Suppressor macrophage treated with lipopolysaccharide for 4 hours (primary cell): ENCODE data around the gene DDC.

ENCODE experiments used
- DNase-seq: peaks from one replicate; pipeline ENCODE4 v3.0.0-alpha.2; 2020

The DDC gene

DNA sequence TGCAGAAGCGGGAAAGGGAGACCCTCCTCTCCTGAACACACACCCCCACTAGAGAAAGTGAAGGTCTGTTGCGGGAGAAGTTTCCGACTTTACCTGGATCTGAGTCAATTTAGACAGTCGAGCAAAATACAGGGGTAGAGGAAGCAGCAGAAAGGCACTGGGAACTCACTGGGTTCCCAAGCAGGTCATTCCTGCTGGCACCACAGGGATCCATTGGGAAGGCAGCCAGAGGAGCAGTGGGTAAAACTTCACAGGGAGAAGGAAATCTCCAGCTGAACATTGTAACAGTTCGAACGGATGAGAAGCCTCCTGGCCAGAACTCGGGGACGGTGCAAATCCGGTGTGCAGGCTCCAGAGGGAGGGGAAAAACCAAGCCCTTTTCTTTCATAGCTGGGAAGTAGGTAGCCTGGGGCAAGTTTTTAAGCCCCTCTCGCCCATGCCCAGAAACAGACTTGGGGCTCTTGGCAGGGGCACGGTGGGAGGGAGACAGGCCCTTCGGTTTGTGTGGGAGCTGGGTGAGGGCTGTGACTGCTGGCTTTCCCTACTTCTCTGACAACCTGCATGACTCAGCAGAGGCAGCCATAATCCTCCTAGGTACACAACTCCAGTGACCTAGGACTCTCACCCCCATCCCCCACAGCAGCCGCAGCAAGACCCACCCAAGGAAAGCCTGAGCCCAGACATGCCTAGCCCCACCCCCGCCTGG, 51.9 kb downstream of the DDC start:
- DNase-seq: no peak

DNA sequence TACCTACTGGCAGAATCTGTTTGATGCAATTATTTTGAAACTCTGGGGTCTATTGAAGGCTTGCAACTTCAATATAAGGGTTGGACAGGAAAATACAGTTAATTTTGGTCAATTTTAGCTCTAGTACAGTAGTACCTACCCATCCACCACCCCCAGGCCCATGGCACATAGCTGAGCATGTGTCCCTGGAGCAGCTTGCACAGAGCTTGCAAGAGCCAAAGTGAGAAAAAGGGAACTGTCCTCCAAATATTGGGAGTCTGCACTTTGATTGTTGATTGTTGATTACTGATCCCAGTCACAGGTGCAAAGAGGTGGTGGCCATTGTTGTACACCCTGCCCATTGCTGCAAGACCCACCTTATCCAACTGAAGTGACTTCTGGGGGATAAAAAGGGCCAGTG, 52.8 kb downstream of the DDC start:
- no peak for DNase-seq

DNA sequence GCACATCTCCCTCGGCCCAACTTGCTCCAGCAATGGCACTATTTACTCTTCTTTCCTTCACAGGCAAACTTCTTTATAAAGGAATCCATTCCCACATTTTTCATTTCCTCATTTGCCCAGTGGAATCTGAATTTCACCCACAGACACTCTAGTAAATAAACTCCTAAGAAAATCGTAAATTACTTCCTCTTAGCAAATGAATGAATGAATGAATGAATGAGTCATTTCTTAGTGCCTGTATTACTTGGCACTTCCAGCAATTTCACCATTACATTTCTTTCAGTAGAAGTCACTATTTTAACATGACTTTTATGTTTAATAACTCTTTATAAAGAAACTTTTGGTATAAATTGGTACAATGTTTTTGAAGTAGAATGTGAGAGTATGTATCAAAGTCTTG, 55.7 kb downstream of the DDC start:
- DNase-seq: no peak

DNA sequence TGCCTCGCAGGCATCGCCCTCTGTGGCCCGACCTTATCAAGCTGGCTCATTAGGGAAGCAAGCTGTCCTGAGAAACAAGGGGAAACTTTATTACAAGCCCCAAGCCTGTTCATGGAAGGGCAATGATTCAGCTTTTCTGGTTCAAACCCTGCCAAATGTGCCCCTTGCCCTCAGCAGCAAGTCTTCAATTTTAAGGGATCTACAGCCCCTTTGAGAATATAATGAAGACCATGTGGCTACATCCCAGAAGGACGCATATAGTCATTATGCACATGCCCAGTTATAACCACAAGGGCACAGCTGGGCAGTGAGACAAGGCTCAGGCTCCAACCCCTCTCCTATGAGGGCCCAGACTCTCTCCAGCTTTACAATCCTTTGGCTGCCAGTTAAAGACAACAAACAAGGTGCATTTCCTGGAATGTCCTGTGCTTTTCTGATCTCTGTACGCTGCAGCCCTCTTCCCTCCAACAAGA, 56.7 kb downstream of the DDC start:
- no peak for DNase-seq

DNA sequence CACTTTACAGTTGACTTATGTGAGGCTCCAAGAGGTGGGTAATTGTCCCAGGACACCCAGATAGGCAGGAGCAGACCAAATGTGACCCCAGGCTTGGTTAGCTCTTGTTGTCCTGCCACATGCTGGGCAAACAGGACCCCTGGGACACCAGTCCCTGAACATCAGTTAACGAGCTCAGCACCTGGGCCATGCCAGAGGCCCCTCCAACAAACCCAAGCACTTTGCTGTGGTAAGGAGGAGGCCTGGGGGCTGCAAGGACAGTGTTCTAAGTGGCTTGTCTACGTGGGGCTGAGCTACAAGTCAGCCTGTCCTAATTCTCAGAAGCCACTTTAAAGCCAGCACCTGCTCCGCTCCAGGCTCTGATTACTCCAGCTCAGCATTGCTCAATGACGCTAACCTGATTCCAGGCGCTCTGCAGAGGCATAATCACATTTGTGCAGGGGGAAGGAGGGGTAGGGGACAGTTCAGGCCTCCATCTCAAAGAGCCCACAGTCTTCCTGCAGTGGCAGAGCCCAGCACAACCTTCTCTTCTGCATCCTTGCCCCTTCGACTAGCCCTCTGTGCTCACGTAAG, 57.2 kb downstream of the DDC start:
- DNase-seq: no peak

DNA sequence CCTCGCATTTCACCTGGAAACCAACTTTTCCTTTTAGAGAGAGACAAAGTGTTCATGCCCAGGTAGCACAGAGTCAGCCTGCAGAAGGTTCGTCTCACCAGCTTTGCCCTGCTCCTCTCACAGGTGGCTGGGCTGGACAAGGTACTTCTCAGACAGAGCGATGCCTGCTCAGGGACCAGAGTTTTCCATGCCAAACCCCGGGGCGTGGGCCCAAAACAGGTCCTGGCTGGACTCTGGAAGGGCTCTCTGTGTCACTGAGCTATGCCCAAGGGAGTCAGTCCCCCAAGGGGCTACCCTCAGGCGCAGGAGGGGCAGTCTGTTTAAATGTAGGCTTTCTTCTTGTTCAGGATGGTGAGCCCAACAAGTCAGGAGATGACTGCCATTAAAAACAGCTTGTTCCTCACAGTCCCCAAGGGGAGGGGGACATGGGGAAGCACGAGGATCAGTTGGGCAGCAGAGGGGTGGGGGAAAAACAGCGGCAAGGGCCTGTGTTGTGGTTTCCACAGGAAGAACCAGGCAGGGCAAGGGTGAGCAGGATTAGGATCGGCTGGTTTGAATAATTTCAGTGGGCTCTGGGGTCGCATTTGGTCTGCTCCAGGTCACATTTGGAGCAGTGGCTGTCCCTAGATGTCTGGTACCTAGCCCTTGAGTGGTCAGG, 59.5 kb downstream of the DDC start:
- no peak for DNase-seq

DNA sequence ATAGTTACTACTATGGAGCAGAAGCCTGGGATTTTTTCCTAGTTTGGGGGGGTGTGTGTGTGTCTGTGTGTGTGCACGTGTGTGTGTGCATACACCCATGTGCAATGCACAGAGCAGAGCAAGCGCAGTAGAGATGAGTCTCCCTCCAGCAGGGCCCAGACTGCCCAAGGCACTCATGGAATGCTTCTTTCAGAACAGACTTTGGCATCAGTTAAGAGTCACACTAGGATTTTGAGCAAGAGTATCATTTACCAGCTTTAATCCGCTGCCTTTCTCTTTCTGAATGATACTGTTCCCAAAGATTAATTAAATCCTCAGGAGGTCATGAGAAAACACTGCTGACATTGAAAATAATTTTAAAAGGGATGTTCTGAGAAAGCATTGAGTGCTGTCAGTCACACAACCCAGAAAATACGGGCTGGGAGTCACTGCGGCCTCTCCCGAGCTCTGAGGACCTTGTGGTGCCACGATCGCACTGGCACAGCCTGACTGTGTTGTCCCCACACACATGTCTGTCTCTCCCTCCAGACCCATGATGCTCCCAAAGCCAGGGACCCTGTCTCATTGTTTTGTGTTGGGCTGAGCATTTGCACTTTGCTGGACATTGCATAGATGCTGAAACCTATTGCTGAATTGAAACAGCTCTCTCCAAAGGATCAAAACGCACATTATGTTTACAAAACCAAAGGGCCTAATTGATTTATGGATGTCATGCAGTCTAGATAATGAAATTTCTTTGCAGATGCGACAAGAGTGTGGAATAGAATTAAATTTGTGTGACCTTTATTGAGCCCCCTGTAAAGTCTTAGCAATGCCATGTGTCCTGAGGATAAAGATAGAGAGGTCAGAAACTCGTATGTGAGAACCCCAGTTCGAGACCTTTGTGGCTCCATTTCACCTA, 60.3 kb downstream of the DDC start:
- DNase-seq: no peak

DNA sequence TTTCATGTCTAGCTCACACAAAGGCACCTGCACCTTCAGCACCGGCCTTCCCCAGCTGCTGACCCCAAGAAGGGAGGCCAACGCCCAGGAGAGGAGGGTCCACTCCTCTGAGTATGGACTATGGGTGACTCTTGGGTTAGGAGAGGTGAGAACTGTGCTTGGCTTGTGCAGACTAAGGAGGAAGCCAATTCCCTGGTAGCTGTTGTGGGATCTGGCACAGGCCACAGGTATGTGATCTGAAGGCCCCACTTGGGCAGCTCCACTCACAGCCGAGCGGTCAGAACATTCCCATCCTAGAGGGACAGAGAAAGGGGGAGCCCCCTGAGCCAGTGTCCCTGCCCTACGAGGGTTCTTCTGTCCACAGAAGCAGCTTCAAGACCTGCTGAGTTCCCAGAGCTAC, 62.3 kb downstream of the DDC start:
- no peak for DNase-seq

DNA sequence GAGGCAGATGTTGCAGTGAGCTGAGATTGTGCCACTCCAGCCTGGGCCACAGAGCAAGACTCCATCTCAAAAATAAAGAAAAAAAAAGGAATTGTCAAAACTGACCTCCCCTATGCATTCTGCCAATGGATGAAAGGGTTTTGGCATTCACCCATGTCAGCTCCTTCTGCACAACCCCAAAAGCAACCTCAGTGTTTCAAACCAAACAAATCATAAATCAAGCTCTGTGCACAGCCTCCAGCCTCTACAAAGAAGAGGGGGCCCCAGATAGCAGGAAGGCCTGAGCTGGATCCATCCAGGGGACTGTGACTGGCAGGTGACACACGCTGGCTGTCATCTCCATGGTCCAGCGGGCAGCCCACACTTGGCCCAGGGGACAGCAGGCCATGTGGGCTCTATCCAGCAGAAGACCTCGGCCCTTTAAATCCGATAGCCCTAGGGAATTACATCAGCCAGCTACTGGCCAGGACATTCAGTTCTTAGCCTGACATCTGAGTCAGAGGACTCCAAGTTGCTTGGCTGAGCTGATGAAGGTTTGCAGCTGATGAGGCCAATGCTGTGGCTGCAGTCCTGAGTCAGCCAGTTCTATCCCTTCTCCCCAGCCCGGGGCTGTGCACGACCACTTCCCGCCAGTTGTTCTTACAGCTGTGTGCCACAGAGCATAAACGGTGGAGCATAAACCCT, 63.1 kb downstream of the DDC start:
- no peak for DNase-seq

DNA sequence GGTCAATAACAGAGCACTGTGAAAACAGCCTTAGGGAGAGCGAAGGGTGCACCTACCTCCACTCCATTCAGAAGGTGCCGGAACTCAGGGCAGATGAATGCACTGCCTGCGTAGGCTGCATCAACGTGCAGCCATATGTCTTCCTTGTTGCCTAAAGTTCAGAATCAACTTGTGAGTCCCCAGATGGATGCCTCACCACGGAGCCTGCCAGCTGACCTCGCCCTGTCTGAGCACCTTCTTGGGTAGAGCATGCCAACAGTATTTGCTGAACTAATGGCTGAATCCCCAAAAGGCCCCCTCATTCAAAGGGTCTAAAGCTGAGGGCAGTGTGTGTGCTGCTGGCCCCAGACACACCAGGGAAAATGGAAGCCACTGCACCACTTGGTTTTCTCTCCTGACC, 66.1 kb downstream of the DDC start:
- no peak for DNase-seq

DNA sequence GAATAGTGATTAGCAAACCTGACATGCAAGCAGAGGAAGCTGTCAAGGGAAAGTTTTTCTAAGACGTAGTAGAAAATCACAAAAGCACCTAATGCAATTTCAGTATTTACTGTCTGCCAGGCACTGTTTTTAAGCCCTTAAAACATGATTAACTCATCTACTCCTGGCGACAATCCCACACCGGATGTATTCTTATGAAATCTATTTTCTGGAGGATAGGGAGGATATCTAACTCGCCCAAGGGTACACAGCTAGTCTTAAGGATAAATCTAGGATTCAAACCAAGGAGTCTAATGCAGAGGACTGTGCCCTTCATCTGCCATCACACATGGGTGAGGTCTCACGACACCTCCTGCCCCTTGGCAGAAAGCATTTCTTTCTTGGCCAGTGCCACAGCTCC, 67.2 kb downstream of the DDC start:
- no peak for DNase-seq

DNA sequence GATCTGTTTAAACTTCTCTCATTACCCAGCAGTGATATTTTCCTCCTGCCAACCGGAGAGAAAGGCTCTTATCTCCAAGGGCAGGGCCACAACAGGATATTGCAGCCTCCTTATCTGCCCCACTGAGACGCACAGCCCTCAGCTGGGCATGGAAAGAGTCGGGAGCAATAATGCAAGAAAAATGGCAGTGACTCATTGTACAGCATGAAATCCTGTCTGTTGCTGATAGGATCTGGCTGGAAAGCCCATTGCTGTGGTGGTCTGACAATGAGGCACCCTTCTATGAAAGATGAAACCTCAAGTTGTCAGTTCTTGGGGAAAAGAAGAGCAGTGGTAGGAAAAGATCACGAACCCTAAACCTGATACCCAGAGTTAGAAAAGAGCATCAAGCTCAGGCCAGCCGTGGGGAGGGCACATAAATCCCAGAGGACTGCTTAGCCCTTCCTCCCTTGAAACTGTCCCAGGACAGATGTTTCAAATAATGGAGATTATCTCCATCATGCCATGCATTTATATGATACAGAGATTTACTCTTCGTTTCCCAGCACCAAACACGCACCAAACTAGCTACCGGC, 68.0 kb downstream of the DDC start:
- DNase-seq: no peak

DNA sequence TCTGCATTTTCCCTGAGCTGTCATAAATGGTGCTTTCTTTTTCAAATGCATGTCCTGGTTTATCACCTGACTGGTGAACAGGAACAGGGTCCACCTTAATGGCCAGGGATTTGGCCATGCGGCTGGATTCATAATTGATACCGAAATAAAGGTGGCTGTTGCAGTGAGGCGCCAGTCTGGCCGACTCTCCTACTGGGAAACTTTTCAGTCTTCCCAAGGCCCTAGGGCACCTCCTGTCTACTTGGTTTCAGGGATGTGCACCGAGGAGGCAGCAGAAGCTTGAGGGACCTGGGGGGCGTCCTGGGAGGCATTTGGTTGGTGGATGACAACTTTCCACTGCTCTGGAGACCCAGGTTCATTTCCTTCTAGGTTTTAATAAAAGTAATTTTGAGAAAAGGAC, 68.6 kb downstream of the DDC start:
- DNase-seq: no peak

DNA sequence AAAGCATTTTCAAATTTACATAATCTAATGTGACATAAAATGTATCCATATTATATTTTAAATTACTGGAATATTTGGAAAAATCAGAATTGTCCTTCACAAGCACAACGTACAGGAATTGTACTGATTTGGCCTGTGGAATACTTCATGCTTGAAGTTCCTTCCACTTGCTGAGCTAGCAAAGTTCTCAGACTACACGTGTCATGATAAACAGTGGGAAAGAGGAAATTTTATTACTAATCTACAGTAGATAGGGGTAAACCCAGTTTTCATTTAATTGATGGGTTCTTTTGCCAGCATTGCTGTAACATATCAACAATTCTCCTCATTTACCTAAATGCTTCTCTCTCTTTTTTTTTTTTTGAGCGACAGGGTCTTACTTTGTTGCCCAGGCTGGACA, 69.5 kb downstream of the DDC start:
- DNase-seq: no peak

DNA sequence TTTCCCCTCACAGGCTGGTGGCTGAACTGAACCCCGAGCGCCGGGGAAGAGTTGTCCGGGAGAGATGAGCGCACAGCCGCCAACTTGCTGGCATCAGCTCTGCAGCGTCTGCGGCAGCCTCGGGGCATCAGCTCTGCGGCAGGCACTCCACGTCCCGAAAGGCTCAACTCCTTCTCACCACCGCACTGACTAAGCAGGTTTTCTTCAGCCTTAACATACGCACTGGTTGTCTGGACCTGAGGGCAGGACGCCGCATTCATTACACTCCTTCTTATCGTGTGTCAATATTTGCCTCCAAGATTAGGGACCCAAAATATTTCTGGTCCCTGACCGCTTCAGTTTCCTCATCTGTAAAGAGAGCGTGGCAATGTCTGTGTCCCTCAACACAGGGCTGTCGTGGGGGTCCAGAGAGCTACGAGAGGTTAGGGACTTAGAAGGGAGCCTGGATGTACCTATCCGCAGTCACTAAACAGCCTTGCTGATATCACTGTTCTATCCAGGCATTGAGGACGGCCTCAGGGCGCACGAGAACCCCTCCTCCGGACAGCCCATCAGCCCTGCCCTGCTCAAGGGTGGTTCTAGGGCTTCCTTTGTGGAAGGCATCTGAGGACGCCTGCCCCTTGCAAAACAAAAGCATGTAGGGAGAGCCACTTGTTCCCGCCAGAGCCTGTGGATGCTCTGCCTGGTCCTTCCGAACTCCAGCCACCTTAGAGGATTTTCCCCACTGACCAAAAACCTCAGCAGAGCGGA, 72.3 kb downstream of the DDC start:
- DNase-seq: no peak

DNA sequence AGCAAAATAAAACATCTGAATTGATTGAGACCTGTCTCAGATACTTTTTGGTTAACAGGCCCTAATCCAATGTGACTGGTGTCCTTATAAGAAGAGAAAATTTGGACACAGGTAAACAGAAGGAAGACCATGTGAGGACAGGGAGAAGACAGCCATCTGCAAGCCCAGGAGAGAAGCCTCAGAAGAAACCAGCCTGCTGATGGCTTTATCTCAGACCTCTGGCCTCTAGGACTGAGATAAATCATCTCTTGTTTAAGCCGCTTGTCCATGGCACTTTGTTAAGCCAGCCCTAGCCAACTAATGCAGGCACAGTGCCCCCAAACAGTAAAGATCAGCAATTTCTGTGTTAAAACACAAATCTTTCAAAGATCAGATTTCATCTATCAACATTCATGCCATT, 73.3 kb downstream of the DDC start:
- DNase-seq: no peak

DNA sequence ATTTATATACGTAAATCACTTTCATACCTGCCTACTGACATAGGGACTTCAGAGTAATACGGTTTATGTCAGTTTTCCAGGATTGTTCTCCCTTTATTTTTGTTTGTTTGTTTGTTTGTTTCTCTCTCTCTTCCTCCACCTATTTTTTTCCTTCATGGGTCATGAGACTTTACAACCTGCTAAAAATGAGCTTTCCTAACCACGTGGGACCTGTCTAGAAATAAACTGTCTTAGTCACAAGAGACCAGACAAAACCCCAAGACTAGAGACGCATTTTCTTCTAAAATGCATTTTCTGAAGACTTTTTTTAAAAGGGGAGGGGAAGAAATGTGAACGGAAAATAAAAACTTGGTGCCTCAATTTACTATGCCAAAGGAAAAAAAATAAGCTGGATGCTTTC, 74.0 kb downstream of the DDC start:
- DNase-seq: no peak

DNA sequence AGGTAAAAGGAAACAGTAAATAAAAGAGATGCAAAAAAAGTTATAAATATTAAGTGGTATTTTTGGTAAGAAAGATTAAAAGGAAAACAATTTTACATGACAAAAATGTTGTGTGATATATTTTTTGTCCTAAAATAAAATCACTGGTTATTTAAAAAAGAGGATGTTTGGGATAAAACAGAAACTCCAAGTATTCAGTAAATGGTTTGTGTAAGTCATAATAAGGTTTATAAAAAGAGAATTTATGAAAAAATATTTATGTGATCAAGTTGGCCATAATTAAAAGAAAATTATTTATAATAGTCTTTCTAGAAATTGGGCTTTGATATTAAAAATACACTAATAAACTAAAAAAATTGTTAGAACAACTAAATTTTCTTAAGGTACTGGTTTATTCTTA, 76.8 kb downstream of the DDC start:
- no peak for DNase-seq

DNA sequence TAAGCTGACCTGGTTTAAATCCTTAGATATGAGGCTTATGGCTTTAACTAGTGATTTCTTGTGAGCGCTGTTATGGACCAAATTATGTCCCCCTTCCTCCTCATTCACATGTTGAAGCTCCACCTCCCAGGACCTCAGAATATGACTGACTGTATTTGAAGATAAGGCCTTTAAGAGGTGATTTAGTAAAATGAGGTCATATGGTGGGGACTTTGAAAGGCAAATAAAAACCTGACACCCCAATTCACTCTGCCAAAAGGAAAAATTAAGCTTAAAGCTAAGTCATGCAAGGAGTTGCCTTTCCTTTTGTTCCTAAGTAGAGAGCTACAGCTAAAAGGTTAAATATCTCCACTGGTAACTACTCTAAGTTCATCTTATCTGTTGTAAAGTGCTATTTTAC, 78.7 kb downstream of the DDC start:
- DNase-seq: no peak

DNA sequence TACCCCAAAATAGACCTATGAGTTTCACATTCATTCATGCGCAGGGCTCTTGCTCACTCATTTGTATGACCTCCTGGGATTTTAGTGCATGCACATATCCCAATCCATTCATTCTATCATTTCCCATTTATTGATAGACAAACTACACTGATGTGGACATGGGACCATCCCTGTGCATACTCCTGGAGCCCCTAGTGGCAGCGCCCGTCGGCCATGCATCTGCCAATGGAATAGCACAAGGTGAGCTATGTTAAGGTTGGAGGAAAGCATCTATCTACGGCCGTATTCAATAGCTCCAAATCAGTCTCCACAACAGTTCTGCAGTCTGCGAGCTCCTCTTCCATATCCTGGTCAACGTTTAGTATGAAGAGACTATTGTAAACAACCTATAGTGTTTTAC, 83.3 kb downstream of the DDC start:
- no peak for DNase-seq

DNA sequence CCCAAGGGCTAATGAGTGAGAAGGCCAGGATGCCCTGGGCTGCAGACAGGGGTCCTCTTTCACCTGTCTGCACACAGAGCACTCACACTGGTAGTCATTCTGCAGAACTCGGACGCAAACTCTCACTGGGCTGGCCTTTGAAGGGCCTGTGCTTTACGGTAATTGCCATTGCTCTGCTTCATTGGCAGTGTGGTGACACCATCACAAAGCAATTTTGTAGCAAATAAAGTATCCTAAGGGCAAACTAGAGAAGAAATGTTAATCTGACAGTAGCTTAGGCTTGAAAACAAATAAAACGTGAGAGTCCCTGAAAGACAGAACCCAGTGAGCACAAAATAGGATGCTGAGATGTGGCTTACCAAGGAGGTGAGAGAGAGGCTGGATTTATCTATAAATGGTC, 84.4 kb downstream of the DDC start:
- DNase-seq: no peak
